Left ventricle myocardium inferior (tissue), 1 donor: ENCODE measurements around the gene CELF2. TPM values are rescaled to one million over a fixed set of nuclear protein-coding genes. Genes with fewer than 3 reads are reported as not detected.

Experiments used
- DNase-seq: peaks from one replicate; pipeline ENCODE4 v3.0.0-alpha.2; 2020
- H3K27ac ChIP-seq: fragments of 200-600 bp; replicated peaks from 2 replicates; pipeline ENCODE4 v1.8.0; 2021
- H3K27me3 ChIP-seq: fragments of 200-600 bp; 2 replicates; pipeline ENCODE4 v1.8.0; 2021; ENCODE audit warnings: low read depth
- H3K36me3 ChIP-seq: fragments of 200-600 bp; 2 replicates; pipeline ENCODE4 v1.8.0; 2021
- H3K4me1 ChIP-seq: fragments of 200-600 bp; 2 replicates; pipeline ENCODE4 v1.8.0; 2021
- H3K4me3 ChIP-seq: fragments of 200-600 bp; 2 replicates; pipeline ENCODE4 v1.8.0; 2021; ENCODE audit warnings: mild to moderate bottlenecking, moderate library complexity
- H3K9me3 ChIP-seq: fragments of 200-600 bp; replicated peaks from 2 replicates; pipeline ENCODE4 v1.8.0; 2021
- CTCF ChIP-seq: fragments of 200-600 bp; IDR thresholded peaks from 2 replicates; pipeline ENCODE4 v1.8.0; 2021; ENCODE audit warnings: antibody characterized with exemption, mild to moderate bottlenecking, borderline replicate concordance
- intact Hi-C: fragments of 100-400 bp; cut with micrococcal nuclease; formaldehyde crosslinking; loops from one replicate; pipeline ENCODE4 v1.11.0; 2022
- total RNA-seq: library from RNA; stranded (reverse); fragmentation: NEBNext Ultra II Directional; extraction: Animal tissue kit (Norgen Biotek cat#: 25700); gene quantifications from one replicate; pipeline ENCODE4 v1.2.1, GENCODE V29; 2021
- donor health status: DM: no; HTN: yes; CAD: no; lungs with severe emphysema.

Gene CELF2
- total RNA-seq, 1 donor from 2014 or later = 74.9 TPM

DNA sequence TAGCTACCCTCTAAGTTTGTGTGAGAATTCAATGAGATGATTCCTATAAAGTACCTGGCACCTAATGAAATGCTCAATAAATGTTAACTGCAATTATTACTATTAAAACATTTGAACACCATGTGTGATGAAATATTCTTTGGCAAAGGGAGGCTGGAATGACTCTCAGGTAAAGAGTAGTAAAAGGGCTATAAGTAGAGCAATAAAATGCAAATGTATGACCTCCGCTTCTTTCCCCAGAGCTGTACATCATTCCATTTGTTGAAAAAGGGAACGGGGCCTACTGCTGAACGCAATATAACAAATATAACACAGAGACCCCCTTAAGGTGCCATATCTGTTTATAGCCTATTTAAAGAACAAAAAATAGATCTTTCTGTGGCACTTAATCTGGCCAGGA lies 27.8 kb downstream of the CELF2 start:
- TF ChIP-seq CTCF = no peak
- peak overlapping the region; percentile 38 for H3K4me3 ChIP-seq
- H3K4me1 ChIP-seq = peaks cover 89% of the 10 kb centered on the region
- H3K9me3 ChIP-seq = no peaks in the 10 kb centered on the region
- H3K27me3 ChIP-seq = no peaks in the 10 kb centered on the region
- no peaks in the 10 kb centered on the region for H3K36me3 ChIP-seq
- intact Hi-C loops = no loop called here
- peak overlapping the region; percentile 89 for H3K27ac ChIP-seq
- no peak for DNase-seq

DNA sequence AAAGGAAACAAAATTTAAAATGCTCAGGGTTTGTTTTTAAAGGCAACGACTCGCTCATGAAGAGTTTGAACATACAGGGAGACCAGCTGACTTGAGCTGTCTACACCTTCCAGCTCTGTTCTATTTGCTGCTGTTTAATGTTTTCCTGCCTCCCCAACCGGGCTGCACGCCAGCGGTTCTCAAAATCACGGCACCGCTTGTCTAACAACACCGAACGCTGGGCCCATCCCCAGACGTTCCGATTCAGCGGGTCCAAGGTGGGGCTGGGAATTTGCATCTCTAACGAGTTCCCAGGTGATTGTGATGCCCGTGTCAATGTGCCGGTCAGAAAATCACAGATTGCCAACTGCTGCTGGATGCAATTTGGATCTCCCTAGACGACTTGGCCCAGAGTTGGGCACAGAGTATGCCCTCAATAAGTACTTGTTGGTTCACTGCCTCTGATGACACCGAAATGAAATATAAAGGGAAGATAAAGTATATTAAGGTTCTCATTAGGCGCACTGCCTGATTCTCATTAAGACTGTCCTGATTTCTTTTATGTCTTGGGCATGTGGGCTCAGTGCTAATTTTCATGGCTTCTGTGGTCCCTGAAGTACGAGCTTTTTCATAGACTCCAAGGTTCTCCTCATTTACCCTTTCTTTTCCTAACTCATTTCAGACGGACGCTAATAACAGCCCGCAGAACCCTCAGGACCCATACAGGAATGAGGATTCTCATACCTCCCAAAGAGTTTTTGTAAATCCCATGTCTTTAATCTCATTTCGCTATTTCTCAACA lies 28.5 kb downstream of the CELF2 start:
- Histone ChIP-seq H3K27ac (peak overlapping the region; percentile 89), H3K36me3 (no peaks in the 10 kb centered on the region), H3K4me3 (peak overlapping the region; percentile 38), H3K4me1 (peaks cover 90% of the 10 kb centered on the region), H3K9me3 (no peaks in the 10 kb centered on the region), H3K27me3 (no peaks in the 10 kb centered on the region)
- peak; percentile 87 for DNase-seq
- no peak for TF ChIP-seq CTCF
- intact Hi-C loops = no loop called here

DNA sequence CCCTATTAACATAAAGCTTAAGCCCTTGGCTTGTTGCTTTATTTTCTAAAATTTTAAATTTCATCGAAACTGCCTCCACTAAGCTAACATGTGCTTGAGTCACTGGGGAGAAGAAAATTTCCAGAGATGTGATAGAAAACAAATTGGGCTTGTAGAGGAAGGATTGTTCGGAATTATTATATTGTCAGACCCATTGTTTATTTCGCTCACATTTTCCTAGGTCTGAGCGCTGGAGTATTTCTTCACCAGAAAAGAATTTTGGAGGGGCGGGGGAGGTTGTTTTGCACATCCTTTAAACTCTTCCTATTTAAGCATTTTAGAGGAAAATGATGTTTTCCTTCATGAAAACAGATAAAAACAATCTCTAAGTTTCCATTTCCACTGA lies 29.1 kb downstream of the CELF2 start:
- Histone ChIP-seq H3K27me3 (no peaks in the 10 kb centered on the region), H3K4me1 (peaks cover 96% of the 10 kb centered on the region), H3K9me3 (no peaks in the 10 kb centered on the region), H3K27ac (peak overlapping the region; percentile 89), H3K36me3 (no peaks in the 10 kb centered on the region), H3K4me3 (peak overlapping the region; percentile 38)
- intact Hi-C loops = no loop called here
- no peak for TF ChIP-seq CTCF
- no peak for DNase-seq

DNA sequence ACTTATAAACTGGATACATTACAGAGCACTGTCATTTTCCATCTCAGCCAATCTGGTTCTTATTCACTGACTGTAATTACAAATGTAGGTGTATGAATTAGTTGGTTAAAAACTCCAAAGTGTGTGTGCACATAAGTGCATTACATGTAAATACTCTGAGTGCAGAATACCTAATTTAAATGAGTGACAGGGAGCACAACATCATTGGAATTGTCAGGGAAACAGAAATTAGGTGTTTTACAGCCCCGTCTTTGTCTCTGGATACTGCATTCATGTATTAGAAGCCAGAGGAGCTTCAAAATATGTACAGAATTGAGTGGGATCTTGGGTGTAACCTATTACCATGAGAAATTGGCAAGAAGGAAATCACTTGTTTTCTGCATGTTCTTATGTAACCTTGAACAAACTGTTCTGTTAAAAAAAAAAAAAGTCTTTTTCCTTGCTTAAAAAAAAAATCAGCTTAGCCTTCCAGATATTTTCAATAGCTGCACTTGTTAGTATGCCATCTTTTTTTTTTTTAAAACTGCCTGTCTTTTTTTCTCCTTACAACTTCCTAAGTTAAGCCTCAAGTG lies 31.1 kb downstream of the CELF2 start:
- intact Hi-C loops = no loop called here
- Histone ChIP-seq H3K4me1 (peaks cover 95% of the 10 kb centered on the region), H3K9me3 (no peaks in the 10 kb centered on the region), H3K27me3 (no peaks in the 10 kb centered on the region), H3K27ac (peak overlapping the region; percentile 89), H3K36me3 (no peaks in the 10 kb centered on the region), H3K4me3 (peak overlapping the region; percentile 11)
- DNase-seq = no peak
- TF ChIP-seq CTCF = no peak

GRCh38 chr10:11049806-11050205 lies 32.1 kb downstream of the CELF2 start:
- Histone ChIP-seq H3K27me3 (no peaks in the 10 kb centered on the region), H3K36me3 (no peaks in the 10 kb centered on the region), H3K4me3 (peak overlapping the region; percentile 11), H3K27ac (peak overlapping the region; percentile 89), H3K9me3 (no peaks in the 10 kb centered on the region), H3K4me1 (peaks cover 89% of the 10 kb centered on the region)
- DNase-seq = no peak
- TF ChIP-seq CTCF = no peak
- intact Hi-C loops = no loop called here
